ENCODE data around the gene CLEC17A.

DNA sequence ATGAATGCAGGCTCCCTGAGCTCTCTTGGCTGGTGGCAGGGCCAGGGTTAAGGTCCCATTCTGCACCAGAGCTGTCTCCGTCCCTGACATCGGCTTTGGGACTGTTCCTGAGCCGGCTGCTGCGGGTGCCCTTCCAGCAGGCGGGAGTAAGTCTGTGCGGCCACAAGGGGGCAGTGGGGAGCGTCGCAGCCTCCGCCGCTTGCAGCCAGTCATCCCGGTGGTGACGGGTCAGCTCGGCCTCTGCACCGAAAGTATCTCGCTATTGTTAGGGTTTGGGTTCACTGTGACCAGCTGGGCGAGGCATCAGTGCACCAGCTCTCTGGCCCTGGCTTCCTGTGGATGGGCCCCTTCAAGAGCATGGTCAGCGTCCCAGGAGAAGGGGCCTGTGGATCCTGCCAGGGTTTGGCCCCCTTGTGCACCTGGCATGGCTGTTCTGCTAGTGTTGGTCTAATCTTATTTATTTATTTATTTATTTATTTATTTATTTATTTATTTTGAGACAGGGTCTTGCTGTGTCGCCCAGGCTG is 26.2 kb upstream of the CLEC17A start:
- TF ChIP-seq EED (CRISPR knock-in tag; IDR thresholded peaks at IDR 0.05): no peak
- TF ChIP-seq THYN1 (CRISPR knock-in tag; IDR thresholded peaks at IDR 0.05; ENCODE audit: borderline replicate concordance, low read depth): no peak
- no peak for TF ChIP-seq SP1 (IDR thresholded peaks at IDR 0.05)
- TF ChIP-seq SP1 (CRISPR knock-in tag; IDR thresholded peaks at IDR 0.05): no peak
- no peak for TF ChIP-seq POLR2AphosphoS5 (IDR thresholded peaks at IDR 0.05; ENCODE audit: low read depth, low read length)
- no peak for TF ChIP-seq DPF2 (CRISPR knock-in tag; IDR thresholded peaks at IDR 0.05; ENCODE audit: borderline replicate concordance, low read depth)
- TF ChIP-seq, protein P1, sequence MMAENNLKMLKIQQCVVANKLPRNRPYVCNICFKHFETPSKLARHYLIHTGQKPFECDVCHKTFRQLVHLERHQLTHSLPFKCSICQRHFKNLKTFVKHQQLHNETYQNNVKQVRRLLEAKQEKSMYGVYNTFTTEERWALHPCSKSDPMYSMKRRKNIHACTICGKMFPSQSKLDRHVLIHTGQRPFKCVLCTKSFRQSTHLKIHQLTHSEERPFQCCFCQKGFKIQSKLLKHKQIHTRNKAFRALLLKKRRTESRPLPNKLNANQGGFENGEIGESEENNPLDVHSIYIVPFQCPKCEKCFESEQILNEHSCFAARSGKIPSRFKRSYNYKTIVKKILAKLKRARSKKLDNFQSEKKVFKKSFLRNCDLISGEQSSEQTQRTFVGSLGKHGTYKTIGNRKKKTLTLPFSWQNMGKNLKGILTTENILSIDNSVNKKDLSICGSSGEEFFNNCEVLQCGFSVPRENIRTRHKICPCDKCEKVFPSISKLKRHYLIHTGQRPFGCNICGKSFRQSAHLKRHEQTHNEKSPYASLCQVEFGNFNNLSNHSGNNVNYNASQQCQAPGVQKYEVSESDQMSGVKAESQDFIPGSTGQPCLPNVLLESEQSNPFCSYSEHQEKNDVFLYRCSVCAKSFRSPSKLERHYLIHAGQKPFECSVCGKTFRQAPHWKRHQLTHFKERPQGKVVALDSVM (CRISPR knock-in tag; IDR thresholded peaks at IDR 0.05): no peak
- no peak for TF ChIP-seq HCFC1 (IDR thresholded peaks at IDR 0.05; ENCODE audit: low read depth, low read length)
- TF ChIP-seq CEBPB (IDR thresholded peaks at IDR 0.05; ENCODE audit: borderline replicate concordance, low read depth, low read length): no peak
